IMR-90 (cell line): ENCODE measurements around the gene ATRNL1. TPM values are rescaled to one million over a fixed set of nuclear protein-coding genes. Genes with fewer than 3 reads are reported as not detected.

Experiments
- ATAC-seq: fragments of 200-7000 bp; cut with Tn5 transposase; 2 replicates; pipeline ENCODE4 v1.9.1; 2020; ENCODE audit warnings: low read depth, mild to moderate bottlenecking, moderate library complexity
- BruUV-seq: library from RNA; stranded (reverse); fragments of 400-500 nt; replicated peaks from 2 replicates; lab custom pipeline; 2021; lab: Mats Ljungman, UMichigan
- CTCF ChIA-PET: fragments of 300-600 bp; formaldehyde crosslinking; extraction: SDS; loops from one replicate; lab custom pipeline; 2021; ENCODE audit warnings: antibody characterized with exemption; lab: Yijun Ruan, JAX
- POLR2A ChIA-PET: fragments of 300-600 bp; sonication (Branson Sonifier 250); formaldehyde crosslinking; loops from one replicate; lab custom pipeline; 2022; ENCODE audit warnings: antibody characterized with exemption; ENCODE audit not compliant: unreplicated experiment; lab: Charles Lee
- DNase-seq: peaks from one replicate; pipeline ENCODE4 v3.0.0; 2013
- H2AFZ ChIP-seq: replicated peaks from 2 replicates; pipeline ENCODE3; 2013; ENCODE audit warnings: low read length, mild to moderate bottlenecking; ENCODE audit not compliant: poor library complexity
- H2AK5ac ChIP-seq: 2 replicates; pipeline ENCODE4 v1.6.1; 2013; ENCODE audit warnings: low read depth, low read length, inconsistent platforms
- H2AK9ac ChIP-seq: replicated peaks from 2 replicates; pipeline ENCODE3; 2013; ENCODE audit warnings: mild to moderate bottlenecking, low read depth, low read length, moderate library complexity; ENCODE audit not compliant: poor library complexity
- H2BK120ac ChIP-seq: 2 replicates; pipeline ENCODE4 v1.6.1; 2013; ENCODE audit warnings: low read depth, low read length, inconsistent platforms
- H2BK15ac ChIP-seq: 3 replicates; pipeline ENCODE4 v1.6.1; 2013; ENCODE audit warnings: low read depth, low read length, inconsistent platforms
- H2BK20ac ChIP-seq: 2 replicates; pipeline ENCODE4 v1.6.1; 2013; ENCODE audit warnings: low read depth, mild to moderate bottlenecking, inconsistent platforms, low read length, moderate library complexity
- H2BK5ac ChIP-seq: 2 replicates; pipeline ENCODE4 v1.6.1; 2013; ENCODE audit warnings: mild to moderate bottlenecking, low read depth, low read length, inconsistent platforms; ENCODE audit not compliant: poor library complexity, severe bottlenecking
- H3K14ac ChIP-seq: replicated peaks from 2 replicates; pipeline ENCODE4 v1.6.1; 2013; ENCODE audit warnings: low read depth, low read length, inconsistent platforms
- H3K18ac ChIP-seq: 2 replicates; pipeline ENCODE4 v1.6.1; 2013; ENCODE audit warnings: low read depth, low read length, control low read depth
- H3K23ac ChIP-seq: 2 replicates; pipeline ENCODE4 v1.6.1; 2013; ENCODE audit warnings: low read depth, low read length, inconsistent platforms
- H3K27ac ChIP-seq: 2 replicates; pipeline ENCODE4 v1.5.1; 2013; ENCODE audit warnings: mild to moderate bottlenecking, control low read depth, low read length; ENCODE audit not compliant: insufficient read depth
- H3K27me3 ChIP-seq: 2 replicates; pipeline ENCODE4 v1.6.1; 2013; ENCODE audit warnings: low read length; ENCODE audit not compliant: control insufficient read depth, insufficient read depth
- H3K36me3 ChIP-seq: 2 replicates; pipeline ENCODE4 v1.6.1; 2013; ENCODE audit warnings: low read length, mixed read lengths; ENCODE audit not compliant: control insufficient read depth, insufficient read depth
- H3K4ac ChIP-seq: 2 replicates; pipeline ENCODE4 v1.6.1; 2013; ENCODE audit warnings: low read depth, low read length, inconsistent platforms
- H3K4me1 ChIP-seq: 2 replicates; pipeline ENCODE4 v1.6.1; 2013; ENCODE audit warnings: low read length, mixed read lengths; ENCODE audit not compliant: control insufficient read depth, insufficient read depth
- H3K4me2 ChIP-seq: 2 replicates; pipeline ENCODE4 v1.6.1; 2013; ENCODE audit warnings: low read depth, mild to moderate bottlenecking, control low read depth, low read length, moderate library complexity
- H3K4me3 ChIP-seq: 2 replicates; pipeline ENCODE4 v1.5.1; 2013; ENCODE audit warnings: low read depth, mild to moderate bottlenecking, control low read depth, low read length, moderate library complexity; ENCODE audit not compliant: insufficient read depth
- H3K56ac ChIP-seq: 2 replicates; pipeline ENCODE4 v1.6.1; 2013; ENCODE audit warnings: low read length, inconsistent platforms; ENCODE audit not compliant: insufficient read depth; ENCODE audit errors: extremely low read depth
- H3K79me1 ChIP-seq, 2 experiments: 2 replicates each; pipeline ENCODE4 v1.6.1; 2013; ENCODE audit warnings: low read length in 2 of 2, inconsistent platforms in 1 of 2, low read depth in 1 of 2
- H3K9ac ChIP-seq: 2 replicates; pipeline ENCODE4 v1.6.1; 2013; ENCODE audit warnings: low read depth, low read length, control low read depth
- H3K9me1 ChIP-seq: 2 replicates; pipeline ENCODE4 v1.6.1; 2013; ENCODE audit warnings: low read length, inconsistent platforms; ENCODE audit not compliant: insufficient read depth
- H3K9me3 ChIP-seq: 2 replicates; pipeline ENCODE4 v1.6.1; 2013; ENCODE audit warnings: low read length; ENCODE audit not compliant: control insufficient read depth, insufficient read depth
- H4K20me1 ChIP-seq: 2 replicates; pipeline ENCODE4 v1.6.1; 2013; ENCODE audit warnings: low read length, inconsistent platforms; ENCODE audit not compliant: insufficient read depth
- H4K5ac ChIP-seq: 2 replicates; pipeline ENCODE4 v1.6.1; 2013; ENCODE audit warnings: mild to moderate bottlenecking, low read depth, low read length, control low read depth
- H4K8ac ChIP-seq, 2 experiments: 2 replicates each; pipeline ENCODE4 v1.6.1; 2013; ENCODE audit warnings: low read depth in 2 of 2, low read length in 2 of 2, control low read depth in 1 of 2, inconsistent platforms in 1 of 2
- H4K91ac ChIP-seq: 2 replicates; pipeline ENCODE4 v1.6.1; 2013; ENCODE audit warnings: low read depth, low read length, inconsistent platforms; ENCODE audit not compliant: insufficient read depth
- BHLHE40 ChIP-seq: fragments of 150-350 bp; IDR thresholded peaks from 2 replicates; pipeline ENCODE4 v1.6.1; 2016; ENCODE audit warnings: mild to moderate bottlenecking, low read depth, low read length
- CEBPB ChIP-seq: IDR thresholded peaks from 2 replicates; pipeline ENCODE4 v1.6.1; 2012; ENCODE audit warnings: low read depth, low read length, improper control_type of control experiment
- CHD1 ChIP-seq: IDR thresholded peaks from 2 replicates; pipeline ENCODE4 v1.6.1; 2012; ENCODE audit warnings: low read depth, low read length, improper control_type of control experiment
- FOS ChIP-seq: fragments of 150-350 bp; IDR thresholded peaks from 2 replicates; pipeline ENCODE4 v1.6.1; 2016; ENCODE audit warnings: low read depth, low read length
- MAFK ChIP-seq: IDR thresholded peaks from 2 replicates; pipeline ENCODE4 v1.6.1; 2012; ENCODE audit warnings: low read depth, low read length, improper control_type of control experiment
- MAZ ChIP-seq: IDR thresholded peaks from 2 replicates; pipeline ENCODE4 v1.6.1; 2012; ENCODE audit warnings: low read depth, mild to moderate bottlenecking, low read length, improper control_type of control experiment, moderate library complexity, borderline replicate concordance
- MXI1 ChIP-seq: IDR thresholded peaks from 2 replicates; pipeline ENCODE4 v1.6.1; 2012; ENCODE audit warnings: low read depth, mild to moderate bottlenecking, low read length, moderate library complexity, borderline replicate concordance
- NFE2L2 ChIP-seq: fragments of 150-350 bp; IDR thresholded peaks from 2 replicates; pipeline ENCODE4 v1.6.1; 2016; ENCODE audit warnings: low read depth, mild to moderate bottlenecking, low read length
- POLR2A ChIP-seq: IDR thresholded peaks from 2 replicates; pipeline ENCODE4 v1.6.1; 2012; ENCODE audit warnings: mild to moderate bottlenecking, low read depth, low read length
- RAD21 ChIP-seq: IDR thresholded peaks from 2 replicates; pipeline ENCODE4 v1.6.1; 2012; ENCODE audit warnings: low read length, improper control_type of control experiment
- RCOR1 ChIP-seq: IDR thresholded peaks from 2 replicates; pipeline ENCODE4 v1.6.1; 2012; ENCODE audit warnings: mild to moderate bottlenecking, low read length, improper control_type of control experiment; ENCODE audit not compliant: insufficient replicate concordance
- RFX5 ChIP-seq: IDR thresholded peaks from 2 replicates; pipeline ENCODE4 v1.8.0; 2012; ENCODE audit warnings: low read depth, mild to moderate bottlenecking, low read length, moderate library complexity
- SMC3 ChIP-seq: fragments of 150-350 bp; IDR thresholded peaks from 2 replicates; pipeline ENCODE4 v1.6.1; 2016; ENCODE audit warnings: low read depth, mild to moderate bottlenecking, antibody characterized with exemption, low read length, moderate library complexity
- WGBS, 2 experiments: methylation state at CpG; one replicate each; pipeline versions ENCODE4 v1.1.5 to v1.1.7; 2013; ENCODE audit warnings: missing lambda C conversion rate in 2 of 2; ENCODE audit not compliant: insufficient read length in 1 of 2; ENCODE audit errors: extremely low coverage in 2 of 2; 5-methylcytosine and 5-hydroxymethylcytosine counted together
- dilution Hi-C: fragments of 300-500 bp; cut with HindIII; formaldehyde crosslinking; loops from one replicate; pipeline ENCODE4 v1.14.3; 2018; ENCODE audit warnings: low sequenced_read_pairs; ENCODE audit not compliant: unreplicated experiment
- in situ Hi-C: fragments of 300-500 bp; cut with MboI; formaldehyde crosslinking; loops from 3 replicates; pipeline ENCODE4 v1.14.3; 2019; ENCODE audit warnings: low sequenced_read_pairs, inconsistent platforms, mixed read lengths
- intact Hi-C: fragments of 100-400 bp; cut with micrococcal nuclease; formaldehyde crosslinking; loops from 2 replicates; pipeline ENCODE4 v1.10.0; 2022
- polyA plus RNA-seq, 3 experiments: library from polyadenylated mRNA; depleted of rRNA; stranded (reverse); fragments of >200 nt; gene quantifications; 2 replicates each; pipeline ENCODE4 v1.2.3, GENCODE V29; 2012; ENCODE audit warnings: low replicate concordance in 1 of 3
- total RNA-seq: library from RNA; depleted of rRNA; stranded (reverse); fragments of >200 nt; gene quantifications from 2 replicates; pipeline ENCODE4 v1.2.3, GENCODE V29; 2012
- TF ChIP-seq, protein P1 (sequence below): fragments of 150-350 bp; IDR thresholded peaks from 2 replicates; pipeline ENCODE4 v1.6.1; 2016; ENCODE audit warnings: low read depth, mild to moderate bottlenecking, low read length, moderate library complexity, borderline replicate concordance
- TF ChIP-seq, protein P2 (sequence below): conservative IDR thresholded peaks from 2 replicates; pipeline ENCODE4 v1.5.1; 2012; ENCODE audit warnings: mild to moderate bottlenecking, low read depth, low read length, improper control_type of control experiment
- TF ChIP-seq, protein P3 (sequence below): fragments of 150-350 bp; IDR thresholded peaks from 2 replicates; pipeline ENCODE4 v1.6.1; 2017; ENCODE audit warnings: mild to moderate bottlenecking, antibody characterized with exemption, low read length, low read depth

Gene ATRNL1
- total and polyA plus RNA-seq, 2 of the 4 experiments (the other 2 are of a cell fraction) = 0.18 to 0.19 TPM

DNA sequence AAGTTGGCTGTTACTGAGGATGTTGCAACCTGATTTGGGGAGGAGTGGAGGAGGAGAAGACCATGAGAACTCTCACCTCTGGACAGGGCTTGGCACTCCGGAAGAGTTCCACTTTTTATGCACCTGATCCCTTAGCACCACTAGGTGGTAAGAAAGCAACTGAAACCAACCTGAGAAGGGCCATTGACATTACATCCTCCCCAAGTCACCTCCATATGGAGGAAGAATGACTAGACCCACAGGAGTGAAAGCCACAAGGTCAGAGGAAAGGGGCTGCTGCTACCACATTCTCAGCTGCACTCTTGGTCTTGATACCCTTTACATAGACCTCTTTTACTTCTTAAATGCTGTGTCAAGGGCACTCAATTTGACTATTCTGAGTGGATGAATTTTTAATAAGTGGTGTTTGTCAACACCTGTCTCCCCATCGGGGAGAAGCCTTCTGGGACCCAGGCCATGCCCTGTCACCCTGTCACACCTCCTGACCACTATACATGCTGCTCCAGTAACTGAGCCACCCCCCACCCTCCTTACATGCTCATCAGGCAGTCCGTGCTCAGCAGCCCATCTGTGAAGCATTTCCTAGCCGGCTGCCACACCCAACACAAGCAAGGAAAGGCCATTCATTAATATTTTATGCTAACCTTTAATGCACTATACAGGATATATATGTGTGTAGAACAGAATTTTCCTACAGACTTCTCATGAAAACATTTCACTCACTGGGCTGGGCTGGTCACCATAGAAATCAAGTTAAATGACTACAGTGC, 817.0 kb downstream of the ATRNL1 start:
- H3K27me3 ChIP-seq = no peaks in the 10 kb centered on the region; the same call in none of the 2 replicates
- CTCF ChIA-PET = no interaction called here
- POLR2A ChIA-PET = no interaction called here
- H4K8ac ChIP-seq = no peak overlapping the region
- H3K14ac ChIP-seq = no peak overlapping the region
- DNase-seq = no peak
- no peak overlapping the region for H4K91ac ChIP-seq
- H4K20me1 ChIP-seq = no peaks in the 10 kb centered on the region
- dilution Hi-C loops = no loop called here
- intact Hi-C loops = no loop called here
- no peak for ATAC-seq
- in situ Hi-C loops = no loop called here
- no peak overlapping the region for H3K18ac ChIP-seq
- H2AK9ac ChIP-seq = no peak overlapping the region
- no peak overlapping the region for H3K4me3 ChIP-seq
- H2BK120ac ChIP-seq = no peak overlapping the region
- H3K56ac ChIP-seq = no peak overlapping the region
- no peak for TF ChIP-seq MAZ
- TF ChIP-seq RFX5 = no peak
- TF ChIP-seq, protein P1, sequence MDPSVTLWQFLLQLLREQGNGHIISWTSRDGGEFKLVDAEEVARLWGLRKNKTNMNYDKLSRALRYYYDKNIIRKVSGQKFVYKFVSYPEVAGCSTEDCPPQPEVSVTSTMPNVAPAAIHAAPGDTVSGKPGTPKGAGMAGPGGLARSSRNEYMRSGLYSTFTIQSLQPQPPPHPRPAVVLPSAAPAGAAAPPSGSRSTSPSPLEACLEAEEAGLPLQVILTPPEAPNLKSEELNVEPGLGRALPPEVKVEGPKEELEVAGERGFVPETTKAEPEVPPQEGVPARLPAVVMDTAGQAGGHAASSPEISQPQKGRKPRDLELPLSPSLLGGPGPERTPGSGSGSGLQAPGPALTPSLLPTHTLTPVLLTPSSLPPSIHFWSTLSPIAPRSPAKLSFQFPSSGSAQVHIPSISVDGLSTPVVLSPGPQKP = no peak
- TF ChIP-seq MAFK = no peak
- no peak for TF ChIP-seq FOS
- TF ChIP-seq RCOR1 = no peak
- no peak for TF ChIP-seq CEBPB
- TF ChIP-seq, protein P2, sequence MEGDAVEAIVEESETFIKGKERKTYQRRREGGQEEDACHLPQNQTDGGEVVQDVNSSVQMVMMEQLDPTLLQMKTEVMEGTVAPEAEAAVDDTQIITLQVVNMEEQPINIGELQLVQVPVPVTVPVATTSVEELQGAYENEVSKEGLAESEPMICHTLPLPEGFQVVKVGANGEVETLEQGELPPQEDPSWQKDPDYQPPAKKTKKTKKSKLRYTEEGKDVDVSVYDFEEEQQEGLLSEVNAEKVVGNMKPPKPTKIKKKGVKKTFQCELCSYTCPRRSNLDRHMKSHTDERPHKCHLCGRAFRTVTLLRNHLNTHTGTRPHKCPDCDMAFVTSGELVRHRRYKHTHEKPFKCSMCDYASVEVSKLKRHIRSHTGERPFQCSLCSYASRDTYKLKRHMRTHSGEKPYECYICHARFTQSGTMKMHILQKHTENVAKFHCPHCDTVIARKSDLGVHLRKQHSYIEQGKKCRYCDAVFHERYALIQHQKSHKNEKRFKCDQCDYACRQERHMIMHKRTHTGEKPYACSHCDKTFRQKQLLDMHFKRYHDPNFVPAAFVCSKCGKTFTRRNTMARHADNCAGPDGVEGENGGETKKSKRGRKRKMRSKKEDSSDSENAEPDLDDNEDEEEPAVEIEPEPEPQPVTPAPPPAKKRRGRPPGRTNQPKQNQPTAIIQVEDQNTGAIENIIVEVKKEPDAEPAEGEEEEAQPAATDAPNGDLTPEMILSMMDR = no peak
- no peak for TF ChIP-seq POLR2A
- TF ChIP-seq MXI1 = no peak
- no peak for TF ChIP-seq SMC3
- no peak for TF ChIP-seq NFE2L2
- TF ChIP-seq, protein P3, sequence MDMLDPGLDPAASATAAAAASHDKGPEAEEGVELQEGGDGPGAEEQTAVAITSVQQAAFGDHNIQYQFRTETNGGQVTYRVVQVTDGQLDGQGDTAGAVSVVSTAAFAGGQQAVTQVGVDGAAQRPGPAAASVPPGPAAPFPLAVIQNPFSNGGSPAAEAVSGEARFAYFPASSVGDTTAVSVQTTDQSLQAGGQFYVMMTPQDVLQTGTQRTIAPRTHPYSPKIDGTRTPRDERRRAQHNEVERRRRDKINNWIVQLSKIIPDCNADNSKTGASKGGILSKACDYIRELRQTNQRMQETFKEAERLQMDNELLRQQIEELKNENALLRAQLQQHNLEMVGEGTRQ = no peak
- TF ChIP-seq RAD21 = no peak
- TF ChIP-seq CHD1 = no peak
- no peak for TF ChIP-seq BHLHE40
- H4K5ac ChIP-seq = no peak overlapping the region
- H3K9me1 ChIP-seq = no peaks in the 10 kb centered on the region
- H3K4ac ChIP-seq = no peak overlapping the region
- no peak overlapping the region for H3K27ac ChIP-seq
- H3K9ac ChIP-seq = no peak overlapping the region
- no peak overlapping the region for H2AFZ ChIP-seq
- no peaks in the 10 kb centered on the region for H3K36me3 ChIP-seq
- no peaks in the 10 kb centered on the region for H3K79me1 ChIP-seq
- no peak overlapping the region for H2BK15ac ChIP-seq
- no peak overlapping the region for H3K4me2 ChIP-seq
- no peak overlapping the region for H2AK5ac ChIP-seq
- H2BK5ac ChIP-seq = no peak overlapping the region
- H3K4me1 ChIP-seq = no peaks in the 10 kb centered on the region
- BruUV-seq = no TSS peak
- H3K23ac ChIP-seq = no peak overlapping the region
- H2BK20ac ChIP-seq = no peak overlapping the region
- H3K9me3 ChIP-seq = 0 out of 2 replicates have a peak, but pooled peaks cover 2% of the 10 kb centered on the region
- no CpG with 5 or more reads among the region's 4 CpGs for WGBS, 2 experiments
